CD4-positive, alpha-beta T cell treated with Interleukin-1 beta for 1 hour (primary cell): ENCODE measurements around the gene P2RX6.
A peak's percentile ranks its signal among the peaks of the same experiment; 100 is the strongest.
"Not testable (repeated sequence)": the region's sequence is repeated elsewhere in the genome, so short reads cannot be mapped to it uniquely, and the experiment has no call there.

Experiments
- DNase-seq, 2 donors: peaks; one replicate each; pipeline ENCODE4 v3.0.0-alpha.2; 2020 to 2022

Gene P2RX6

DNA sequence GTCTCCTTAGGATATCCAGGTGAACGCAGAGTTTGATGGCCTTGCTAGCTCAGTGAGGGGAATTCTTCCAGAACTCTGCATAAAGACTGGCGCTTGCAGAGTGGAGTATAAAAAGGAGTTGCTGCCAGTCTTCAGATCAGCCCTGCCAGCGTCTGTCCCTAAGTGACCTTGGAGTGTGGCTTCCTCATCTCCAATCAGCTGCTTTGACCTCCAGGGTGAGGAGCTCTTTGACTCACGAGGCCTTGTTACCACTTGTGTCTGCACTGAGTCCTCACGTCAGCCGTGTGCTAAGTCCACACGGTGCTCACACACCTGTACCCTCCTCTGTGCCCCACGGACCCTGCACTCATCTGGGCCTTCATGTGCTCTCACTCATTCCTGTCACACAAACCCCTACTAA lies 45.4 kb downstream of the P2RX6 start:
- DNase-seq = not testable (repeated sequence)

DNA sequence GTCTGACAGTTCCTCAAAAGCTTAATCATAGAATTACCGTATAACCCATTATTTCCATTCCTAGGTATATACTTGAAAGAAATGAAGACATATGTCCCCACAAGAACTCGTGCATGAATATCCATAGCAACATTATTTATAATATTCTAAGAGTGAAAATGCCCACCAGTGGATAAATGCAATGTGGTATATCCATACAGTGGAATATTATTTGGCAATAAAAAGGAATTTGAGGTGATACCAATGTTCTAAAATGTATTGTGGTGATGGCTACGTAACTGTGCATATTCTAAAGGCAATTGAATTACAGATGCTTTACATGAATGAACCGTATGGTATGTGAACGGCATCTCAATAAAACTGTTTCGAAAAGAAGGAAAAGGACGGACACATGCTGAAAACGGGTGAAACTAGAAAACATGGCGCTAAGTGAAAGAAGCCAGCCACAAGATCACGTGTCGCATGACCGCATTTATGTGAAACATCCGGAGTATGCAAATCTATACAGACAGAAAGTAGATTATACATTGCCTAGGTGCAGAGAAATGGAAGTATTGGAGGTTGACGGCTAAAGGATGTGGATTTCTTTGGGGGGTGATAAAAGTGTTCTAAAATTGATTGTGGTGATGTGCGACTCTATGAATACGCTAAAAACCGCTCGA lies 46.8 kb downstream of the P2RX6 start:
- DNase-seq = not testable (repeated sequence)

DNA sequence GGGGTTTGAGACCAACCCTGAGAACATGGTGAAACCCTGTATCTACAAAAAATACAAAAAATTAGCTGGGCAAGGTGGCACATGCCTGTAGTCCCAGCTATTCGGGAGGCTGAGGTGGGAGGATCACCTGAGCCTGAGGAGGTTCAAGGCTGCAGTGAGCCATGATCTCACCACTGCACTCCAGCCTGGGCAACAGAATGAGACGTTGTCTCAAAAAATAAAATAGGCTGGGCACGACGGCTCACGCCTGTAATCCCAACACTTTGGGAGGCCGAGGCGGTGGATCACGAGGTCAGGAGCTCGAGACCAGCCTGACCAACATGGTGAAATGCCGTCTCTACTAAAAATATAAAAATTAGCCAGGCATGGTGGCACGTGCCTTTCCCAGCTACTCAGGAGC lies 49.5 kb downstream of the P2RX6 start:
- DNase-seq = not testable (repeated sequence)

DNA sequence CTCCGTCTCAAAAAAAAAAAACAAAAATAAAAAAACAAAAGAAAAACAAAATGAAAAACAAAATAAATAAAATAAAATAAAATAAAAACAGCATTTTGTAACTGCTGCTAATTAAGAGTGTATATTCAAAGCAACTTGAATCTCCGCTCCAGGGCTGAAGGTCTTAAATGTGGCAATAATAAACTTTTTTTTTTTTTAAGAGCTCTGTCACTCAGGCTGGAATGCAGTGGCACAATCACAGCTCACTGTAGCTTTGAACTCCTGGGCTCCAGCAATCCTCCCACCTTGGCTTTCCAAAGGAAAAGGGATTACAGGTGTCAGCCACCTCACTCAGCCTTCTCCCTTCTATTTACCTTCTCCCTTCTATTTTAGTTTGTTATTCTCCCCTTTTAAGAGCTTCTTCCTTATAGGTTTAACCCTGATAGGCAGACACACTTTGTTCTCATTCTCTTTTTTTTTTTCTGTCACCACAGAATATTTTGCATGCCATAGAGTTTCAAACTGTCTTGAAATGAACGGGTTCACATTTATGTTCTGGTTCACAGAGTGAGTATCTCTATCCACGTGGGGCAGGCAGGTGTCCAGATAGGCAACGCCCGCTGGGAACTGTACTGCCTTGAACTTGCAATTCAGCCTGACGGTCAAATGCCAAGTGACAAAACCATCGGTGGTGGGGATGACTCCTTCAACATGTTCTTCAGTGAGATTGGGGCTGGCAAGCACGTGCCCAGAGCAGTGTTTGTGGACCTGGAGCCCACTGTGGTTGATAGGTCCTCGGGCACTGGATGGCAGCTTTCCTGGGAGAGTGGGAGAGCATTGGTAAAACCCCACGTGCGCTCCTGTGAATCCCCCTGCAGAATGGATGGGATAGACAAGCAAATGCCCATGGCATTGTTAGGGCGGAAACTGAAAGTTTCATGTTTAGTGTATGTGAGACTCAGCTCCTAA lies 50.2 kb downstream of the P2RX6 start:
- no peak for DNase-seq

DNA sequence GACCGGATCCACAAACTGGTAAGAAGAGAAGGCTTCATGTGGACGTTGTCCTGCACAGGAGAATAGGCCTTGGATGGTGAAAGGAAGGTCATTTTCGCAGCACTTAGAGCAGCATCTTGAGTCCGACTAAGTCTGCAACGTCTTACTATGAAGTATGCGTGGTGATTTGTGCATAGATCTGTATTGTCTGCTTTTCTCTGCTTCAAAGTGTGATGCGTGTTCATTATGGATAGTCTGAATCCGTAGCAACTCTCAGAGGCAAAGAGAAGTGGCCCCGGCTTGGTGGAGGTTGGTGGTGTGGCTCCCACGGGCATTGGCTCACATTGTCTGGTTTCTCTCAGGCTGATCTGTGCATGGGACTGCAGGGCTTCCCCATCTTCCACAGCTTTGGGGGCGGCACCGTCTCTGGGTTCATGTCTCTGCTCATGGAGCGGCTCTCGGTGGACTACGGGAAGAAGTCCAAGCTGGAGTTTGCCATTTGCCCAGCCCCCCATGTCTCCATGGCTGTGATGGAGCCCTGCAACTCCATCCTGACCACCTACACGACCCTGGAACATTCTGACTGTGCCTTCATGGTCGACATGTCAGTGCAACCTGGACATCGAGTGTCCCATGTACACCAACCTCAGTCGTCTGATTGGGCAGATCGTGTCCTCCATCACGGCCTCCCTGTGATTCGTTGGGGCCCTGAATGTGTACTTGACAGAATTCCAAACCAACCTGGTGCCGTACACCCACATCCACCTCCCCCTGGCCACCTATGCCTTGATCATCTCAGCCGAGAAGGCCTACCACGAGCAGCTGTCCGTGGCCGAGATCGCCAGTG lies 52.3 kb downstream of the P2RX6 start:
- DNase-seq = no peak

DNA sequence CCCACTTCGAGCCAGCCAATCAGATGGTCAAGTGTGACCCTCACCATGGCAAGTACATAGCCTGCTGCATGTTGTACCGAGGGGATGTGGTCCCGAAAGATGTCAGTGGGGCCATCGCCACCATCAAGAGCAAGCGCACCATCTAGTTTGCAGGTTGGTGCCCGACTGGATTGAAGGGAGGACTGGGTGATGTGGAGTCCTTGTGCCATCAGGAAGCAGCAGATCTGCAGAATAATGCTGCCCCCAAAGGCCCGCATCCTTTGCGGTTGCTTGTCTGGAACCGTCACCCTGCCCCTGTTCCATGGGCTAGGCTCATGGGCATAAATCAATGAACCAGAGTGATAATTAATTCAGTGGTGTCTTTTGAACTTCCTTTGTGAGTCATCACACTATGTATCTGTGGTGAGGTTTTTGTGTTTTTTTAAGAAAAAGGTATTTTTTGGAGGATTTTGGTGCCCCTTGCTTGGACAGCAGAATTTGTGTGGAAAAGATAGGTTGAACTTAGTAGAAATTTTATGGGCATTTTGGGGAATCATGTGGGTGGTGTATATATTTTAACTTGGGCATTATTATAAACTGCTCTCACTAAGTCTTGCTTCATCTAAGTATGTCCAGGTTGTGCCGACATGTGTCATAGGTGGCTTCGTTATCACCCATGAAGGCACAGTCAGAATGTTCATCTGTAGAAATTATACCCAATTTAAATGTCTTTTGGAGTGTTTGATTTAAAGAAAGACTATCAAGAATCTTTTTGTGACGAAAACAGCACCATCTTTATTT lies 53.1 kb downstream of the P2RX6 start:
- DNase-seq = no peak

DNA sequence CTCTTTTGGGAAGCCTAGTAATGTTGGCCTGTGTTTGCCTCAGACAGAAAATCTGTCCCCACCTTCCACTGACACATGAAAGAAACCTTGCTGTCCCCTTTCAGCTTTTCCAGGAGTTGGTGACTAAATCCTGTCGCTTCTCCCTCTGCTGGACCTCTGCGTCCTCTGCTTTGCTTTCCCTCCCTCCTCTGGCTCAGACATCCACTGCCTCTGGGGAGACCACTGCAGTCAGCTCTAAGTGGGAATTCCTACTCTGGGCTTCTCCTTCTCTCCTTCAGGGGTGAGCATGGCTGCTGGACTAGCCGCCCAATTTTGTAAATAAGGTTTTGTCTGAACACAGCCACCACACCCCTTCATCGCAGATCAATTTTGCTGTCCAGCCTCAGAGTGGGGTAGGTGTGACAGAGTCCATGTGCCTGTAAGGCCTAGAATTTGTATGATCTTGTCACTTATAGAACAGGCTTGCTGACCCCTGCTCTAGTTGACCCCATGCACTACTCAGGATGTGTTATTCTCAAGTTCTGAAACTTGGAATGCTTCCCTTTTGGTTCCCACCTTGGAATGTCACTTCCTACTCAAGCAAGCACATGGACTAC lies 53.8 kb downstream of the P2RX6 start:
- no peak for DNase-seq

DNA sequence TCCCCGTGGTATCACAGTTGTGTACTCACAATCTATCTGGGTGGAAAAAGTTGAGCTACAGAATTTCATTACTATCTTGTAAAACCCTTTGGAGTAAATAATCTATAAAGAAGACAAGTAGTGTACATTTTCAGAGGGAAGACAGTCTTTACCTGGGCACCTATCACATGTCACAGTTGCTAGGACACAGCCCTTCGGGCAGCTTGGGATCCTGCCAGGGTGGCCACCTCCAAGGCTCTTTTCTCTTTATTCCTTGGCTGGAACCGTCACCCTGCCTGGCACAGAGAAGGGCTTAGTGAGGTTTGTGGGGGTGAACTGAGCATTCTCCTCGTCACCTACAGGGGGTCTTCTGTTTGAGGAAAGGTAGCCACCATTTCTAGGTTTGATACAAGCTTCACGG lies 54.4 kb downstream of the P2RX6 start:
- DNase-seq = no peak

DNA sequence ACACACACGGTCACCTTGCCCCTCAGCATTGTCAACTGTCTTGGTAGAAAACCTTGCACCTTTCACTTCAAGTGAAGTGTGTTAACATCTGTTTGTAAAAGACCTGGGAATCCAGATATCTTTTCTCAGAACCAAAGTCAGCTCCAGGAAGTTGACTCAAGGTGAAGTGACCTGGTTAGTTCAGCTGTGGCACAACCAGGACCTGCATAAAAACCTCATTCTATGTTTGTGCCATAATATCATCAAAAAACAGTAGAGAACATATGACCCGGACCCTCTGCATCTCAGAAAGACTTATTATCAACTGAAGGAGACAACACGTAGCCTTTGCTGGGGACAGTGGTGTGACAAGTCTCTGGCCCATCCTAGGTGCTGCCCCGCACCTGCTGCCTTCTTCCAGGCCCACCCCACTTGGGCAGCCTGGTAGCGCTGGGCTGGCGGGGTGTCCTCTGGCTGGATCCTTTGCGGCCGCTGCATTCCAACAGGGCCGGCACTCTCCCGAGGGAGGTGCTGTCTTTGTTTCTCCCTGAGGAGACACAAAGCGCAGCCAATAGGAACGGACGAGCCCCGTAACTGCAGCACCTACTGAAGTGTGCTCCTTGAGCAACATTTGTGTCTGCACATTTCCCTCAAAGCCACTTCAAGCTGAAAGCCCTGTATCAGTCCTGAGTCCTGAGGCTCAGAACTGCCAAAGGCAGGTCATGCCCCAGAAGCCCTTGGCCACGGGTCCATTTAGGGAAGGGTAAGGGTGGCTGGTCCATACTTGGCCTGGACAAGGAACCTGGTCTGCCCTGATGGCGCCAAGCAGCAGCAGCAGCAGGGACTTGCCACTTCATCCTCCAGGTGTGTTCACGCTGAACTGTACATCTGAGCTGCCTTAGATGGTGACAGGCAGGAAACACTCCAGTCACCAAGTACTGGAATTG lies 56.0 kb downstream of the P2RX6 start:
- DNase-seq = no peak

DNA sequence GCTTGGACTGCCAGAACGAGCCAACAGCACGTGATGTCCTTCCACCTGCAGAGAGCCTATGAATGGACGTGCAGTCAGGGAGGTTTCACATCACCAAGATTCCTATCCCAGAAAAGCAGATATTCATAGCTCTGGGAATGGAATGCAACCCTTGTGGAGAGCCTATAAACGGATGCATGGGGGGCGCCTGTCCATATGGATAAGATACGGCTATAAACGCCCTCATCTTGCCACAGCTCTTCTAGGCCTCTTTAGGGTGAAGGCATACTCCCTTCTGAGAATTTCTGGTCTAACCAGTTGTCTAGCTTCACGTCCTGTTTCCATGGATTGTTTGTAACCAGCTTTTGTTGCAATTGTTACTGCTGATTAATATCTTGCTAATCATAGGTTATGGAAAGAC lies 56.8 kb downstream of the P2RX6 start:
- DNase-seq = not testable (repeated sequence)

DNA sequence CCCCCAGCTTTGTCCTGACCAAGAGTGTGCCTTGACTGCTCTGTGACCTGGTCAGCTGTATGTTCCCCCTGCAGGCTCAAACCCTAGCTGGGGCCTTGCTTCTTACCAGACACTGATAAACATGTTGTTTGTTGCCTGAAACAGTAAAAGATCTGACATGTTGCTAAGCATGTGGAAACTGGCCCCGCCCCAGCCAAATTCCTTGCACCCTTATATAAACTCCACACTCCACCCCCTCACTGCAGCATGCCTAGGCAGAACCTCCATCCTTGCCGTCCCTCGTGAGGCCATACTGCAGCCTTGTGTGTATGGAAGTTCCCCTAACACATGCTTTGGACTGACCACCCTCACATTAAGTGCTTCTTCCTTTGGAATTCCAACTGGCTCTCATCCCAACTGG lies 58.1 kb downstream of the P2RX6 start:
- DNase-seq = no peak

DNA sequence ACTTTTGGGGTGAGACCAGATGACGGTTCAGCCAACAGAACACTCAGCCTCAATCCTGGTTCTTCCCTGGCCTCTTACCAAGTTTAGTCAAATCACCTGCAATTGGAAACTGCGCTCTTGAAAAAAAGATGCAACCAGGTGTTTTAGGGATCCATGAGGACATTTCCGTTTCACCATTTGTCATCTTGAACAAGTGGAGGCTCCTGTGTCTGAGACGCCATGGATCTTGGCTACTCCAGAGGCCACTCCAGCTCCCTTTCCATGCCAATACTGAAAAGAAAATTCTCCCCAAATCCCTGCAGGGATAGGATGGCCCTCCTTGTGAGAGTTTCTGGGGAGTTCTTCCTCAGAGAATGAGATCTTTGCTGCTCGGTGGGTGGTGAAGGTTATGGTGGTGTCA lies 58.5 kb downstream of the P2RX6 start:
- no peak for DNase-seq

DNA sequence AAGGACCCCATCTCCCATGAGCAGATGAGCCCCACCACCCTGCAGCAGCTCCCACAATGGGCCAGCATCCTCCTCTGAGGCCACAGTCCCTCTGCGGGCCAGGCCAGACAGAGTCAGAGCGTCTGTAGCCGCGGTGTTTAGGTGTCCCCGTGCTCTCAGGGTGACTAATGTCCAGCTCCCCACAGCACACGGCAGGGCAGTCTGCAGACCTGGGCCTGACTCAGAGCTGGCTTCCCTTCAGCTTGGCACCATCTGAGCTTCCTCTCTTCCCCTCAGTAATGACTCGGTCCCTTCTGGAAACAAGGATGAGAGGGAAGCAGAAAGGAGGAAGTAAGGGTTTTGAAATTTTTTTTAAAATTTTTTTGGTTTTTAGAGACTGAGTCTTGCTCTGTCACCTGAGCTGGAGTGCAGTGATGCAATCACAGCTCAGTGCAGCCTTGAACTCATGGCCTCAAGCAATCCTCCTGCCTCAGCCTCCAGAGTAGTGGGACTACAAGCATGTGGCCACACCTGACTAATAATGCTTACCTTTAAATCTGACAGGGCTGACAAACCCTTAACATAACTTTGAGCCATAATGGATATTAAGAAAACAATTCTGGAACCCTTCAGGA lies 59.2 kb downstream of the P2RX6 start:
- DNase-seq = peak in 1 of 2 donors; percentile 46

DNA sequence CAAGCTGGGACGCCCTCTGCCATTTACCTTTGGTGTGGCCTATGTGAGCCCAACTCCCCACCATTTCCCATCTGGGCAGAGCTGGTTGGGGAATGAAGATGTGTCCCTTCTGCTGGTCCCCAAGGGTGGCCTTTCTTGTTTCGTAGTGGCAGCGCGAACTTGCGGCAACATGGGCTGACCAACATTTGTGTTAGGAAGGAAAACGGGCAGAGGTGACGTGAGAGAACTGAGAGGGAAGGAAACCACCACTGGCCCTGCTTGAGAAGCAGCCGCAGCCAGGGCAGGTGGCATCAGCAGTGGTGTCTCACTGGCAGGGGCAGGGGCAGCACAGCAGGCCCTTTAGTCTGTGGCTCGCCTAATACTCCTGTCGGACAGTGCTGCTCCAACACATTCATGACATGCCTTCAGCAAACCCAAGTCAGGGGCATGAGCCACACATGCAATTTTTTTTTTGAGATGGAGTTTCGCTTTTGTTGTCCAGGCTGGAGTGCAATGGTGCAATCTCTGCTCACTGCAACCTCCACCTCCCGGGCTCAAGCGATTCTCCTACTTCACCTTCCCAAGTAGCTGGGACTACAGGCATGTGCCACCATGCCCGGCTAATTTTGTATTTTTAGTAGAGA lies 60.7 kb downstream of the P2RX6 start:
- DNase-seq = no peak

DNA sequence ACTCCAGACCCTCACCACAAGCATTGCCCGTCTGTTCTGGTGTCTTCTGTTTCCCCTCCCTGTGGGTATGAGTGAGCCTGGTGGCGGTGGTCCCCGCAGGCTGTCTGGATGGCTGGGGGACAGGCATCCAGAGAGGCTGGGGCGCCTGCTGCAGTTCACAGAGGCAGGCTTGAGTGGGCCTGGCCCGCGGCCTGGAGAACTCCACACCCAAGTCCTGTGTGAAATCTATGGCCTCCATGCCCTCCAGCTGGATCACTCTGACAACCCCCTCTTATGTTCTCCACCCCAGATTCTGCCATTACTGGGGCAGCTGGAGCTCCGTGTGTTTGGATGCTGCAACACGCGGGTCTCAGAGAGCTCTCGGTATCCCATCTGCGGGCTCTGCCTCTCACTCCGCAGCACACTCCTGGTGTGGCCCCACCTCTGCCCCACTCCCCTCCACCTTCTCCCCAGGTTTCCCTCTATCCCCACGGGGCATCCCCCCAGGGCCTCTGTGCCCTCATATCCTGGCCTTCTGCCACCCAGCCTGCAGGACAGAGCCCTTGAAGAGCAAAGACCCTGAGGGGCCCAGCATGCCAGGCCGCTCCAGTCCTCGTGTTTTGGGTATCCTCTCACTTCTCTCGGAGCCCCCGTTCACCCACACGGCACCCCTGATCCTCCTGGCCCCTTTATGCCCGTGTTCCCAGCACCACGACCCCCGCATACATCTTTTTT lies 62.1 kb downstream of the P2RX6 start:
- DNase-seq = no peak
